Memory B cell (primary cell): ENCODE data around the gene CELSR1.

Experiments used
- ATAC-seq: fragments of 150-1000 bp; cut with Tn5 transposase; 2 replicates; pipeline ENCODE4 v1.10.0; 2021; ENCODE audit warnings: low read depth, mild to moderate bottlenecking, moderate library complexity
- DNase-seq, 2 donors: peaks; one replicate each; pipeline ENCODE4 v3.0.0; 2022; ENCODE audit warnings: low spot score in 2 of 2
- H3K27ac Mint-ChIP-seq: one replicate; pipeline ENCODE4 v1.8.0; 2022; ENCODE audit warnings: mild to moderate bottlenecking, moderate library complexity, mixed read lengths
- H3K27me3 Mint-ChIP-seq: one replicate; pipeline ENCODE4 v1.8.0; 2022; ENCODE audit warnings: mixed read lengths
- H3K36me3 Mint-ChIP-seq: one replicate; pipeline ENCODE4 v1.8.0; 2022; ENCODE audit warnings: mild to moderate bottlenecking, mixed read lengths
- H3K4me1 Mint-ChIP-seq: one replicate; pipeline ENCODE4 v1.8.0; 2022; ENCODE audit warnings: mixed read lengths
- H3K4me3 Mint-ChIP-seq: one replicate; pipeline ENCODE4 v1.8.0; 2022; ENCODE audit warnings: mild to moderate bottlenecking, moderate library complexity, mixed read lengths
- H3K9me3 Mint-ChIP-seq: one replicate; pipeline ENCODE4 v1.8.0; 2022; ENCODE audit warnings: mixed read lengths

CELSR1 gene

DNA sequence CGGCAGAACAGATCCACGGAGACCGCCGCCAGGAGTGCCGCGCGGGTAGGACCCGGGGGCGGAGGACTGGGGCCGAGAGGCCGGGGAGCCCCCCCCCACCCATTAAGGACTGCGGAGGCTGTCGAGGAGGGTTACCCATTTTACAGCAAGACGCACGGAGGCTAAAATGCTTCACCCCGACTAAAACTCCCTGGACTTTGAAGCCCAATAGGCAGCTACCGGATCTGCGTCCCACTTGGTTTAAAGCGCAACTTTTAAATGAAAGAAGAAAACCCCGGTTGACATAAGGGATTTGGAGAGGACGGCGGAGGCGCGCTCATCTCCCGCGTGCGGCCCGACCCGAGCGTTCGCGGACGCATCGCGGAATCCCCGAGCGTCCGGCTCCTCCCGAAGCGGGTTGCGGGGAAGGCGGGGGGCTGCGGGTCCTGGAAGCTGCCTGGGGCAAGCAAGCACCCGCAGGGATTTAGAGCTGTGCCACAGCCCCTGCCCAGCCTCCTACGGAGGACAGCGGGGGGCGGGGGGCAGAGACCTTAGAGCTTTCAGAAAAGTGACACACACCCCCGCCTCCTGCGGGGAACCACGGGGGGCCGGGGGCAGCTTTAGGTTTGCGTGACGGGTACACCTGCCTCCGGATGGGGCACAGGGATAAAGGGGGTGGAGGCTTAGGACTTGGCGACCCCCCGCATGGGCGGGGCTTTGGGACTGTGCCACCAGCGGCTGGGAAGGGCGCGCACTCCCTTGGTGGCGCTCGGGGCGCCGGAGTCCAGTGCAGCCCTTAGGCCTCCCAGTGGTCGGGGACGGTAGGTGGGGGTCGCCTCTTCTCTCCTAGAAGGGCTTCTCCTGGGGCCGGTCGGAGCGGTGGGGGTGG is 760 bp upstream of the CELSR1 start:
- Mint-ChIP-seq H3K27me3 (peaks cover 14% of the 10 kb centered on the region), H3K27ac (no peak overlapping the region), H3K9me3 (no peaks in the 10 kb centered on the region), H3K36me3 (no peaks in the 10 kb centered on the region), H3K4me3 (peak overlapping the region; percentile 22), H3K4me1 (peaks cover 8% of the 10 kb centered on the region)
- no peak for ATAC-seq
- no peak for DNase-seq

DNA sequence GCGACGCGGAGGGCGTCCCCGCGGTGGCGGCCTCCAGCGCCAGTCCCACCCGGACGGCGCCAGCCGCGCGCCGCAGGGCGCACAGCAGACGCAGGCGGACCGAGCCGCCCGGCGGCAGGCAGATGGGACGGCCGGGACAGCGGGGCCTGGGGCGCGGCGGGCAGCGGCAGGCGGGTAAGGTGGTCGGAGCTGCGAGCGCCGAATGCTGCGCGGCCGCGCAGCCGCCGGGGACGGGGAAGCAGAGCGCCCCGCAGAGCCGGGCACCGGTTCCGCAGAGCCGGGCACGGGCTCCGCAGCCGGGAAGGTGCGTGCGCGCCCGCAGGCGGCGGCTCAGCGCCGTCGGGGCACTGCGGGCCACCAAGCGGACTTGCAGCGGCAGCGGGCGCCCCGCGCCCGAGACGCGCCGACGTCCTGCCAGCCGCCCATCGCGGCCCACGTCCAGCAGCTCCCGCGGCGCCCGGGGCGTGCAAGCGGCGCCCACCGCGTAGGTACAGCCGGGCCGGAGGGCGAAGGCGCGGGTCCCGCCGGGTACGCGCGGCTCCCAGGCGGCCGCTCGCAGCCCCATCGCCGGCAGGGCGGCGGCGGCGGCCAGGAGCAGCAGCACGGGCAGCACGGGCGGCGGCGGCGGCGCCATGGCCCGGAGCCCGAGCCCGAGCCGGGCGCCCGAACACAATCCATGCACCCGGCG is 739 bp downstream of the CELSR1 start:
- DNase-seq, result no peak
- Mint-ChIP-seq H3K36me3 (no peaks in the 10 kb centered on the region), H3K4me3 (no peak overlapping the region), H3K27ac (no peak overlapping the region), H3K9me3 (no peaks in the 10 kb centered on the region), H3K4me1 (peaks cover 8% of the 10 kb centered on the region), H3K27me3 (peaks cover 11% of the 10 kb centered on the region)
- ATAC-seq, result no peak

DNA sequence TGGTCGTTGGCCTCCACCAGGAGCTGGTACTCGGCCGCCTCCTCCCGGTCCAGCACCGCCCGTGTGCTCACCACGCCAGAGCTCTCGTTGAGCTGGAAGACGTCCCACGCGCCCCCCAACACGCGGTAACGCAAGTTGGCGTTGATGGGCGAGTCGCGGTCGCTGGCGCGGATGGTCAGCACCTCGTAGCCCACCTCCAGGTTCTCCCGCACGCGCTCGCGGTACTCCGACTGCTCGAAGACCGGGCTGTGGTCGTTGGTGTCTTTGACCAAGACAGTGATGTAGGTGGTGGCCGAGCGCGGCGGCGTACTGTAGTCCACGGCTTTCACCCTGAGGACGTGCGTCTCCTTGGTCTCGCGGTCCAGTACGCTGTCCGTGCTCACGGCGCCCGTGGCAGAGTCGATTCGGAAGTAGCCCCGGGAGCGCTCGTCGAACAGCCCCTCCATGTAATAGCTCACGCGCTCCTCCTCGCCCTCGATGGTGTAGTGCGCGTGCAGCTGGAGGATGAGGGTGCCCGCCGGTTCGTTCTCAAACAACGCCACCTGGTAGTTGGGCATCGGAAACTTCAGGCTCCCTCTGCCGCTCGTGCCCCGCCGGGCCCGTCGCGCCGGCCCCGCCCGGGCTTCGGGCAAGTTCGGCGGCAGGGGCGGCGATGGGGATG is 1.4 kb downstream of the CELSR1 start:
- H3K9me3 Mint-ChIP-seq, result no peaks in the 10 kb centered on the region

DNA sequence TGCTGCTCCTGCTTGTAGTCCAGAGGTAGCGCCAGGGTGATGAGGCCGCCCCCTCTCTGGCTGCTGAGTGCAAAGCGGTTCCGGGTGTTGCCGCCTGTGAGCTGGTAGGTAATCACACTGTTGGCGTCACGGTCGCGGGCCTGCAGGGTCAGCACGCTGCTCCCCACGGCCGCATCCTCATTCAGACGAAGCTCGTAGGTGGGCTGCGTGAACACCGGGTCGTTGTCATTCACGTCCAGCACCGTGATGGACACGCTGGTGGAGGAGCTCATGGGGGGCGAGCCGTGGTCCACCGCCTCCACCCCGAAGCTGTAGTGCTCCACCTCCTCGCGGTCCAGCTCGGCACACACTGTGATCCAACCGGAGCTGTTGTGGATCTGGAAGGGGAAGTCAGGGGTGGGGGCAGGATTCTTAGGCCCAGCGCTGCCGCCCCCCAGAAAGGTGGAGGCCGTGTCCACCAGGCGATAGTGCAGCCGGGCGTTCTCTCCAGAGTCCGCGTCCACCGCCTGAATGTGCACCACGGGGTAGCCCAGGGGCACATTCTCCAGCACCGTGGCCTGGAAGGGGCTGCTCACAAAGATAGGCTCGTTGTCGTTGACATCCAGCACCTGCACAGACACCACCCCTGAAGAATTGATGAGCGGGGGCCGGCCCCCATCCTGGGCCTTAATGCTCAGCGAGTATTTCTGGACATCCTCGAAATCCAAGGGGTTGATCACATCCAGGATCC is 2.4 kb downstream of the CELSR1 start:
- Mint-ChIP-seq H3K9me3 (no peaks in the 10 kb centered on the region), H3K4me1 (peaks cover 8% of the 10 kb centered on the region), H3K36me3 (no peaks in the 10 kb centered on the region), H3K27me3 (peaks cover 13% of the 10 kb centered on the region), H3K27ac (no peak overlapping the region), H3K4me3 (no peak overlapping the region)
- no peak for ATAC-seq
- DNase-seq, result no peak

More for the DNA sequence above, 1.4 kb downstream of the CELSR1 start:
- Mint-ChIP-seq H3K36me3 (no peaks in the 10 kb centered on the region), H3K4me3 (peak overlapping the region; percentile 39), H3K27me3 (peaks cover 11% of the 10 kb centered on the region), H3K4me1 (peaks cover 8% of the 10 kb centered on the region), H3K27ac (no peak overlapping the region)
- ATAC-seq, result no peak
- DNase-seq, result no peak

- H3K4me1 Mint-ChIP-seq, result peaks cover 8% of the 10 kb centered on the region
- DNase-seq (no peak), ATAC-seq (no peak)
- H3K36me3 Mint-ChIP-seq, result no peaks in the 10 kb centered on the region
- no peak overlapping the region for H3K27ac Mint-ChIP-seq
- H3K27me3 Mint-ChIP-seq, result peaks cover 10% of the 10 kb centered on the region
- H3K9me3 Mint-ChIP-seq, result no peaks in the 10 kb centered on the region
- H3K4me3 Mint-ChIP-seq, result no peak overlapping the region
Measured at GRCh38 chr22:46534177-46534776, 3.1 kb downstream of the CELSR1 start.

GRCh38 chr22:46533070-46533833 is 4.2 kb downstream of the CELSR1 start:
- no peaks in the 10 kb centered on the region for H3K36me3 Mint-ChIP-seq
- H3K4me3 Mint-ChIP-seq, result no peak overlapping the region
- ATAC-seq (no peak), DNase-seq (no peak)
- H3K27ac Mint-ChIP-seq, result no peak overlapping the region
- no peaks in the 10 kb centered on the region for H3K9me3 Mint-ChIP-seq
- H3K27me3 Mint-ChIP-seq, result peaks cover 2% of the 10 kb centered on the region
- H3K4me1 Mint-ChIP-seq, result peaks cover under 1% of the 10 kb centered on the region

- DNase-seq, result no peak
- Mint-ChIP-seq H3K27me3 (peaks cover 4% of the 10 kb centered on the region), H3K27ac (no peak overlapping the region), H3K4me3 (no peak overlapping the region), H3K9me3 (no peaks in the 10 kb centered on the region), H3K4me1 (peaks cover 3% of the 10 kb centered on the region), H3K36me3 (no peaks in the 10 kb centered on the region)
- no peak for ATAC-seq
Measured at GRCh38 chr22:46532416-46532815, 5.0 kb downstream of the CELSR1 start.

DNA sequence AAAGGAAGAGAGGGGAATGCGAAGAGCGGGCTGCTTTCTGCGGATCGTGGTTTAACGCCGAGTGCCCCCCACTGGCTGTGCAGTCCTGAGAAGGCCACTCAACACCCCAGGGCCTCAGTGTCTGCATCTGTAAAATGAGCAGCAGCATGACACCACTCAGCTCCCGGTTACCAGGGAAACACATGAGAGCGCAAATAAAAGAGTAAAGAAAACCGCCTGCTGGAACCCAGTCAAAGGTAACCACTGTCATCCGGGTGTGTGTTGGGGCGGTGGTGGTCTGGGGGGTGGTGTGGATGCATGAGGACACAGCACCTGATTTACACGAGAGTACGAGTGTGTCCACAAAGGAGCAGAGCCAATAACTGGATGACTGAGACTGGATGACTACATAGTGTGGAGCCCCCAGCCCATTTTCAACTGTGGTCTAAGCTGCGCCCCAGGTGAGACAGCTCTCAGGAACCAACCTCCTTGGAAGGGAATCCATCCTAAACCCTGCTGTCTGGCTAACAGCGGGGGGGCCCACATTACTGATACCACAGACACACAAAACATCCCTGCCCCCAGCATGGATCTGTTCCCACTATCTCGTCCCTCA is 5.7 kb downstream of the CELSR1 start:
- Mint-ChIP-seq H3K9me3 (no peaks in the 10 kb centered on the region), H3K27me3 (peaks cover 10% of the 10 kb centered on the region), H3K27ac (no peak overlapping the region), H3K4me3 (no peak overlapping the region), H3K4me1 (peaks cover 3% of the 10 kb centered on the region), H3K36me3 (no peaks in the 10 kb centered on the region)
- DNase-seq (no peak), ATAC-seq (no peak)

GRCh38 chr22:46528121-46528610 is 9.3 kb downstream of the CELSR1 start:
- DNase-seq, result no peak
- H3K4me1 Mint-ChIP-seq, result peaks cover 3% of the 10 kb centered on the region
- ATAC-seq, result no peak
- no peak overlapping the region for H3K27ac Mint-ChIP-seq
- no peaks in the 10 kb centered on the region for H3K36me3 Mint-ChIP-seq
- H3K4me3 Mint-ChIP-seq, result no peak overlapping the region
- peaks cover 16% of the 10 kb centered on the region for H3K27me3 Mint-ChIP-seq
- H3K9me3 Mint-ChIP-seq, result no peaks in the 10 kb centered on the region

DNA sequence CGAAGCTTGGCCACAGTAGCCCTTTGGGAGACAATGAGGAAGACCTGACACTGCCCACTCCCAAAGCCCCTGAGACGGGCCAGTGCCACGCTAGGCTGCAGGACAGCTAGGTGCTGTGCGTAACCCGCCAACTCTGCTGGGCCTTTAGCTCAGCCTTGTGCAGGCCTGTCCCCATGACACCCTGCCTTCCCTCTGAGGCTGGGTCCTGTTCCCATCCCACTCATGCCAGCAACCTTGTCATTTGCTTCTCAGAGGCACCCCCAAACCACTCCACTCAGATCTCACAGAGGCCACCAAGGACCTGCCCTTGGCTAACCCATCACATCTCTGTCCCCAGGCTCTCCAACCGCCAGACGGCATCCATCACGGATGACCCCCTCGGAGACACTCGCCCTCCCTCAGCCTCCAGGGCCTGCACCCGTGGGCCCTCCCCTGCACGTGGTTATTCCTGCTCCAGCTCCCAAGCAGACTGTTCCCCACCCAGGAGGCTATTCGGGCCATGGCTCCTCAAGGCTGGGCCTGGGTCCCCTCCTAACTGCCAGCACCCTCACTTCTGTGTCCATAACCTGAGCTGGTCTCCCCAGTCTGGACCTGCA is 11.1 kb downstream of the CELSR1 start:
- no peaks in the 10 kb centered on the region for H3K9me3 Mint-ChIP-seq
- no peak overlapping the region for H3K4me3 Mint-ChIP-seq
- peaks cover 3% of the 10 kb centered on the region for H3K4me1 Mint-ChIP-seq
- DNase-seq (no peak), ATAC-seq (no peak)
- H3K36me3 Mint-ChIP-seq, result no peaks in the 10 kb centered on the region
- peaks cover 19% of the 10 kb centered on the region for H3K27me3 Mint-ChIP-seq
- H3K27ac Mint-ChIP-seq, result no peak overlapping the region

- H3K4me1 Mint-ChIP-seq, result peaks cover 6% of the 10 kb centered on the region
- H3K4me3 Mint-ChIP-seq, result no peak overlapping the region
- no peak overlapping the region for H3K27ac Mint-ChIP-seq
- no peak for DNase-seq
- no peaks in the 10 kb centered on the region for H3K36me3 Mint-ChIP-seq
- H3K9me3 Mint-ChIP-seq, result no peaks in the 10 kb centered on the region
- ATAC-seq, result no peak
- H3K27me3 Mint-ChIP-seq, result peaks cover 18% of the 10 kb centered on the region
Measured at GRCh38 chr22:46525389-46526243, 11.8 kb downstream of the CELSR1 start.
